ENCODE results near the gene PTPN11.

The PTPN11 gene

DNA sequence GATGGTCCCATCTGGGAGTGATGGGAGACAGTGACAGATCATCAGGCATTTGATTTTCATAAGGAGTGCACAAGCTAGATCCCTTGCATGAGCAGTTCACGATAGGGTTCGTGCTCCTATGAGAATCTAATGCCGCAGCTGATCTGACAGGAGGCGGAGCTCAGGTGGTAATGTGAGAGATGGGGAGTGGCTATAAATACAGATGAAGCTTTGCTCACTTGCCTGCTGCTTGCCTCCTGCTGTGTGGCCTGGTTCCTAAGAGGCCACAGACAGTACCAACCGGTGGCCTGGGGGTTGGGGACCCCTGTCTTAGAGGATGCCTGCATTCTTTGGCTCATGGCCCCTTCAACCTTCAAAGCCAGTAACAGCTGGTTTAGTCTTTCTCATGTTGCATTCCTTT, 130.3 kb downstream of the PTPN11 start:
- Mint-ChIP-seq H3K27me3 (peaks cover 24% of the 10 kb centered on the region), H3K27ac (no peak overlapping the region), H3K4me1 (ENCODE audit: low read depth) (no peaks in the 10 kb centered on the region)

DNA sequence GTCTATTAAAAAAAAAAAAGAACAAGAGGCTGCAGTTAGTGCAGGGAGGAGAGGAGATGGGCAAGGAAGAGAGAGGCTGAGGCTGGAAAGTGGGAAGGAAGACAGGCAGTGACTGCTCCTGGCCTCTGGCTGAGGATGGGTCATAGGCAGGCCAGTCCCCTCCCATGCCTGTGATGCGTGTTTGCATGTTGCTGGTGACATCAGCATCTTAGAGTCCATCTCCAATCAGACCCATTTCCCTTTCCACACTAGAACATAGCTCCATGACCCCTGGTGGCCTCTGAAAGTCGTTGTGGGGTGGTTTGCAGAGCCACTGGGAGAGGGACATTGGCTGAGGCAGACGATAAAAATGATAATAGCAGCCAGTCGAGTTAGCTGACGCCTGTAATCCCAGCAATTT, 132.9 kb downstream of the PTPN11 start:
- Mint-ChIP-seq H3K4me3 (no peak overlapping the region), H3K27ac (no peak overlapping the region), H3K36me3 (no peaks in the 10 kb centered on the region), H3K27me3 (peaks cover 24% of the 10 kb centered on the region), H3K4me1 (ENCODE audit: low read depth) (no peaks in the 10 kb centered on the region), H3K9me3 (ENCODE audit: low read depth) (no peaks in the 10 kb centered on the region)

More for the DNA sequence above, 130.3 kb downstream of the PTPN11 start:
- H3K4me3 Mint-ChIP-seq, result no peak overlapping the region
- H3K36me3 Mint-ChIP-seq, result no peaks in the 10 kb centered on the region
- H3K9me3 Mint-ChIP-seq (ENCODE audit: low read depth), result no peaks in the 10 kb centered on the region

DNA sequence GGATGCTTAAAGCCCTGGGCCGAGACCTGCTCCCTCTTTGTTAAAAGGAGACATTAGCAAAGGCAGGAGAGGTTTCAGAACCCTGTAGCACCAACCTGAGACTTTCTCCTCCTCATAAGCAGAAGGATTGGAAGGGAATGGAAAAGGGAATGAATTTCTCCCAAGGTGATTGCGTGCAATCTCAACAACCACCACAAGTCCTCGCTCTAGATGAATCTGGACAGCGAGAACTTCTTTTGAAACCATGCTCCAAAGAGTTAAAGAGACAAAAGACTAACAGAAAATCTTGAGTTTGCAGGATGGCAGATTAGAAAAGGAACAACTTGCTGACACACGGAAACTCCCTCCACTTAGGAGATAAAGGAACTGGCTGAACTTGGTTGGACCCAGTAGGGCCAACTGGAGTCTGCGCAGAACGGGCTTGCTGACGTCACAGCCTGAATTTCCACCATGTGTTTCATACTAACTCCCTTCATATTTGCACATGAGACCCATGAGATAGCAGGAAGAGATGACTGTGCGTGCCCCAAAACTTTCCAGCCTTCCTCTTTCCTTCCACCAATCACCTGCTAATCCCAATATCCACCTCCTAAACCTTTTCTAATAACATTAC, 137.0 kb downstream of the PTPN11 start:
- no peaks in the 10 kb centered on the region for H3K9me3 Mint-ChIP-seq (ENCODE audit: low read depth)
- H3K27ac Mint-ChIP-seq, result no peak overlapping the region
- no peaks in the 10 kb centered on the region for H3K4me1 Mint-ChIP-seq (ENCODE audit: low read depth)
- H3K27me3 Mint-ChIP-seq, result peaks cover 13% of the 10 kb centered on the region
- no peak overlapping the region for H3K4me3 Mint-ChIP-seq
- no peaks in the 10 kb centered on the region for H3K36me3 Mint-ChIP-seq

- Mint-ChIP-seq H3K4me3 (no peak overlapping the region), H3K9me3 (ENCODE audit: low read depth) (no peaks in the 10 kb centered on the region), H3K27me3 (peaks cover 13% of the 10 kb centered on the region), H3K4me1 (ENCODE audit: low read depth) (no peaks in the 10 kb centered on the region), H3K27ac (no peak overlapping the region), H3K36me3 (no peaks in the 10 kb centered on the region)
Measured at GRCh38 chr12:112557951-112558630, 139.3 kb downstream of the PTPN11 start.
